HG03060 (cell line): ENCODE results near the gene DRD1.
A peak's percentile ranks its signal among the peaks of the same experiment; 100 is the strongest.
"Not testable (repeated sequence)": the region's sequence is repeated elsewhere in the genome, so short reads cannot be mapped to it uniquely, and the experiment has no call there.

Experiments used
- ATAC-seq: cut with Tn5 transposase; IDR thresholded peaks from one replicate; pipeline ENCODE4 v1.9.1; 2021; ENCODE audit warnings: low read depth, moderate number of reproducible peaks; ENCODE audit not compliant: unreplicated experiment

Gene DRD1

DNA sequence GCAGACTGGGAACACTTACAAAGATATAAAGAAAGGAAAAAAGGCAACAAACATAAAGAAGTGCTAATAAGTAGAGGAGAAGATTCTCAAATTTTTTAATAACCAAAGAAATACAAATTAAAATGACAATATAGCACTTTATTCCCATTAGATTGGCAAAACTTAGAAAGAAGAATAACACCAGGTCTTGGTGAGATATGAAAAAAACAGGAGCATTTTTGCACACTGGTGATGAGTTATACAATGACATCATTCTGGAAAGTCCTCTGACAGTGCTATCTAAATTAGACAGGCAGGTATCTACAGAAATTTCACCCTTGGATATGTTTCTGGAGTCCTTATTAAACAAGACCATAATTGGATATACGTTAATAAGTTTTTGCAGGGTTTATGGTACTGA, 24.9 kb upstream of the DRD1 start:
- ATAC-seq = no peak

- ATAC-seq = no peak
Measured at GRCh38 chr5:175467983-175468690, 24.2 kb upstream of the DRD1 start.

DNA sequence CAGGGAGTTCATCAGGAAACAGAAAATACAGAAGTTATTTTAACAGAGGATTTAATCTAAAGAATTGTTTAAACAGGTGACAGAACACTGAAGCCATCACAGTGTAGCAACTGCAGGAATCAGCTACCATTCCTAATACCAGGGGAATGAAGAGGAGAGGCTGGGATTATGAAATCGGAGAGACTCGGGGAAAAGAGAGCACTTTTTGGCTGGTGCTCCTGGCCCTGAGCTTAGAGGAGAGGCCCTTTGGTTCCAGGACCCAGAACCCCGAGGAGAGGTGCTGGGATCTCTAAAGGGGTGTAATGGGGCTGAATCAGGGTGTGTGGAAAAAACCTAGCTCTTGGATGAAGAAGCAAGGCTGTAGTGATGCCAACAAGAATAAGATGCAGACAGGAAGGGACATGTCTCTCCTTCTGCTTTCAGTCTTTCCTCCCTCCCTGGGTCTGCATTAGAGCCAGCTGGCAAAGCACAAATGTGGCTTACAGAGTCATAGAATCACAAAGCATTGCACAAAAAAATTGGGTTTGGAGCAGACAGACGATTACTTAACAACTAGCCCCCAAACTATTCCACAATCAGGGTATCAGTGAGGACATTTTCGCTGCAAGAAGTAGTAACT, 22.8 kb upstream of the DRD1 start:
- no peak for ATAC-seq

DNA sequence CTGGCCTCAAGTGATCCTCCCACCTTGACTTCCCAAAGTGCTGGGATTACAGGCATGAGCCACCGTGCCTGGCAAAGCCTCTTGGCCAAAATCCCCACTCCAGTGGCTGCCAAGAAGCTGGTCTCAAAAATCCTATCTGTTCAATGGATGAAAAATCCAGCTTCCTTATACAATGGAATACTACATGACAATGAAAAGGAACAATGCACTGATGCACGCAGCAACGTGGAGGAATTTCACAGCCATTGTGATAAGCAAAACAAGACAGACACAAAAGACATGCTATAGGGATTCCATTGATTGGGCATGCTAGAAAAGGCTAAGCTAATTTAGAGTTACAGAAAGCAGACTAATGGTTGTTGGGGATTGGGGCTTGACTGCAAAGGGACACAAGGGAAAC, 21.3 kb upstream of the DRD1 start:
- no peak for ATAC-seq

- ATAC-seq = no peak
Measured at GRCh38 chr5:175464942-175465233, 20.9 kb upstream of the DRD1 start.

DNA sequence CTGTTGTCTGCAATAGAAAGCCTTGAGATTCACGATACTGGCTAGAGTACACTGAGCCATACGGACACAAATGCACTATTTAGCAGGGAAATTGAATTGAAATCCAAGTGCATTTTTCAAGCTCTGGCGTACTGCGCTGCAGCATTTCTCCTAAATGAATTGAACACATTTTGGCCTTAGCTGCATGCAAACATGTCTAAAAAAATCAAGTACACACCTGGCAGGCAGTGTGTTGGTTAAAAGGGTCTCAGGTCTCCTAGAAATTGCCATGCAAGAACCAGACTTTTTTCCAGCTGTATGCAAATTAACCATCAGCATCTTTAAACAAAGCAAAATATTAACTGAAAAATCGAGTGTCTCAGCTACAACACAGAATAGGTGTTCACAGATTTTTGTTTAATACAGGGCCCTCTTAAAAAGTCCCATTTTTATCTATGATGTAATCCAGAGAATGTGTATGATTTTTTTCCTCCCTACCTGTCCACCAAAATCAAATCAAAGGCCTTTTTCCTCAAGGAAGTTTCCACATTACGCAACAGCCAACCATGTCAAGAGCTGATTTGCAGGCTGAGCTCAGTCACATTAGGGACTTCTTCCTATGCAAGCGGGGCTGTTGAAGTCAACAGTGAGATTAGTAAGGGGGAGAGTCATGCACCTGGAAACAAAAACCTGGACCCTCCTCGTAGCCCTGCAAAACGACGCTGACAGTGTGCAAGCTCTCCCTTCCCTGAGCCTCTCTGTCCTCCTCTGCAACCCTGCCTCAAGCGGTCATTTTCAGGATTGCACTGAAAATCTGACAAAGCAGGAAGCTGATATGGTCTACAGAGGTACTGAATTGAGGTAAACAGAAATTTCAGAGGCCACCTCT, 20.3 kb upstream of the DRD1 start:
- peak; percentile 91 for ATAC-seq

GRCh38 chr5:175463641-175464040, 19.7 kb upstream of the DRD1 start:
- no peak for ATAC-seq

- ATAC-seq = no peak
Measured at GRCh38 chr5:175461370-175461769, 17.4 kb upstream of the DRD1 start.

DNA sequence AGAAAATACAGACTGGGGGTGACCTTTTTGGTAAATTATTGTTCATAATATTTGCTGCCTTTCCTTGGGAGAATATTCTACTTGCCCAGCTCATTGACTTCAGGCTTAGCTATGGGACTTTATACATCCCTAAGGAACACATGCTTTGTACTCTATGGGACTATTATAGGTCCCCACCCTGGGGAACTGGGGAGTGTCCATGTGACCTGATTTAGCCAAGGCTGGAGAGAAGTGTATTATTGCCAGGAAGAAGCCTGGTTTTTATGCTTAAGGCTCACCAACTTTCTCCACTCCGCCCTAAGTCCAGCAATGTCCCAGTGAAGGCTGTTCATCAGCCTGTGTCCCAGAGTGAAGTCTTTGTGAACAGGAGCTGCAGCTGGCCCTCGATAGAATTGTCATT, 16.6 kb upstream of the DRD1 start:
- no peak for ATAC-seq

DNA sequence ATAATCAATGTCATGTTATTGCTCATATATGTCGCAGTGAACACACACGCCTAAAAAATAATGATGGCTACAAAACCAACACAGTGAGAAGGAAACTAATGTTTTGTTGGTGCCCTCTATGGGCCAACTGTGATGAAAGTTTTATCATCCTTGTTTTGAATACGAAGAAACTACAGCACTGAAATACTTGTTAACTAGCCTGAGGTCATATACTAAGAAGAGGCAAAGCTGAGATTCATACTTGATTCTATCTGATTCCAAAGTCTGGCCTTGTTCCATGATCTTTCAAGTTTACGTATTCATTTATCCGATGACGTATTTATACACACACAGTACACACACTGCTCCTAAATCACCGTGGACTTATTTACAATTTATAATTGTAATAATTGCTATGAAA, 16.1 kb upstream of the DRD1 start:
- no peak for ATAC-seq

GRCh38 chr5:175457466-175457865, 13.5 kb upstream of the DRD1 start:
- ATAC-seq = peak; percentile 94

- ATAC-seq = no peak
Measured at GRCh38 chr5:175456105-175456742, 12.2 kb upstream of the DRD1 start.

DNA sequence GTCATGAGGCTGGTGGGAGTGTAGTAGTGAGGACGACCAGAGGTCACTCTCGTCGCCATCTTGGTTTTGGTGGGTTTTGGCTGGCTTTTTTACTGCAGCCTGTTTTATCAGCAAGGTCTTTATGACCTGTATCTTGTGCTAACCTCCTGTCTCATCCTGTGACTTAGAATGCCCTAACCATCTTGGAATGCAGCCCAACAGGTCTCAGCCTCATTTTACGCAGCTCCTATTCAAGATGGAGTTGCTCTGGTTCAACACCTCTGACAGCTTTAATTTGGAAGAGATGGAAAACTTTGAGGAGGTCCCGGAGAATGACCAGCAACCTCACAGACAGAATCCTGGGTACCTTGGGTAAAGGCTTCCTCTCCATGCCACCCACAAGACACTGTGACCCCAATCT, 10.4 kb upstream of the DRD1 start:
- not testable (repeated sequence) for ATAC-seq

- ATAC-seq = no peak
Measured at GRCh38 chr5:175452166-175452565, 8.2 kb upstream of the DRD1 start.

- no peak for ATAC-seq
Measured at GRCh38 chr5:175448276-175448675, 4.3 kb upstream of the DRD1 start.

- ATAC-seq = no peak
Measured at GRCh38 chr5:175447571-175447970, 3.6 kb upstream of the DRD1 start.

DNA sequence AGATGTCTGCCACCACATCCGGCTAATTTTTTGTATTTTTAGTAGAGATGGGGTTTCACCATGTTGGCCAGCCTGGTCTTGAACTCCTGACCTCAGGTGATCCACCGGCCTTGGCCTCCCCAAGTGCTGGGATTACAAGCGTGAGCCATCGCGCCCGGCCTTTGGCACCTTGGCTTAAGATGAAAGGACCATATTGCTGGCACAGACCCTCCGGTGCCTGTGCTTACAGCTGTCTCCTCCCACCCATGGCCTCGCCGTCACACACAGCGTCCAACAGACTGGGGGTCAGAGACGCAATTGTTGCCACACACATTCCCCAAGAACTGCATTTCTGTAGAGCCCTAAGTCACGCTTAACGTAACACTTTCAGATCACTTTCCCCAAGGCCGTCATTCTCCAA, 2.4 kb upstream of the DRD1 start:
- ATAC-seq = not testable (repeated sequence)

- ATAC-seq = no peak
Measured at GRCh38 chr5:175444905-175445456, 999 bp upstream of the DRD1 start.

- no peak for ATAC-seq
Measured at GRCh38 chr5:175443514-175444059, 395 bp downstream of the DRD1 start.

DNA sequence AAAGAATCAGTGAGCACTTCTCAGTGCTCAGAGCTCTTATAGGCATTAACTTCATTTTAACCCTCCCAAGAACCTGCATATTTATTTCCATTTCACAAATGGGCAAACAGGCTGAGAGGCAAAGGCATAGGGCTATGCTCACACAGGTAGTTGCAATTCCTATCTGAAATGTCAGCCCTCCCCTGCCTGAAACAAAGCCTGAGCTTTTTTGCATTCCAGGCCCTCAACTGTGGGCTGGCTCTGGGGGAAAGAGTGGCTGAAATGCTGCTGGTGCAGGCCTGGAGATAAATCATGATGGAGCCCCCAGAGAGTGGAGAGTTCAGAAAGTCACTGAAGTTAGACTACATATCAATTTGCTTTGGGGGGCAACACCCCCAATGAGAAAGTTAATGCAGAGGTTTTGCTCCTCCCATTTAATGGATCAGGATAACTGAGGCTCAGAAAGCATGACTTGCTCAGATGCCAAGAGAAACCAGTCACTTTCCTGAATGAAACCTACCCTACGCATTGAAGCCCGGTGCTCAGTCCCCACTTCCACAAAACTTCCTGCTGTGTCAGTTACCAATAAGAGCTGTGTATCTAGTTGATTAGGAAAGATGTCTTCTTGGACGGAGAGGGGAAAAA, 5.6 kb downstream of the DRD1 start:
- no peak for ATAC-seq
